NCI-H446 (cell line): Measurements from ENCODE around the gene SMIM32.

Source experiments
- DNase-seq, 2 experiments: peaks; one replicate each; lab custom pipeline; 2025; lab: John Stamatoyannopoulos, UW

Gene SMIM32

DNA sequence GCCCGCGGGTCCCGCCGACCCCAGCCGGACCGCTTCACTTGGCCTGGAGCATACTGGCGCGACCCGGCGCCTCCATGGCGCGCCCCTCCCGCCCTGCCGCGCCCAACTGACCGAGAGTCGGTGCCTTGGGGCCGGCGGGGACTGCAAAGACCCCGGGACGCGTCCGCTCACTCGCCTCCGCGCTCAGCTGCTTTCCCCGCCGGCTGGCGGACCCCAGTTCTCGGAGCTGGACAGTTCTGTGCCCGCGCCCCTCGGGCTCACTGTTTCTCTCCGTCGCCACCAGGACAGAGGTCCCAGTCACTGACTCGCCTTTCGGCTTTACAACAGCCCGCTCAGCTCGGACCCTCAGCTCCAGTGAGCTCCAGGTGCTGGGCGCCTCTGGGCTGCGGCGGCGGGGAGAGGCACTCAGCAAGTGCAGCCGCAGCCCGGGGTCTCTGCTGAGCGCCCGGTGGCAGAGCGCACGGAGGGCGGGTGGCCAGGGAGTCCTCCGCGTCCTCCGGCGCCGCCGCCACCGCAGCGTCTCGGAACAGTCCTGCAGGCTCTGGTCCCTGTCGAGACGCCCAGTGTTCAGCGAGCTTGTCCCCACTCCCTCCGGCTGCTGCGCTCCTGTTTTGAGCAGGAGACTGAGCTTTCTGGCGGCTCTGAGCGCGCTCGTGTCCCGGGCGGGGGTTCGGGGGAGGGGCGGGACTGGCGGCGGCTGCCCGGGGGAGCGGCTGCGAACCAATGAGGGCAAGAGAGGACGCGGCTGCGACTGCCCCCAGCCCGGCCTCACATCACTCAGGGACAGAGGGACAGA lies at the start of gene SMIM32:
Gene SMIM32, minus strand, starts transcription at position 637 of the 796 bp plus-strand sequence. CDS start 638 bp downstream, outside the sequence.
- no peak for DNase-seq

DNA sequence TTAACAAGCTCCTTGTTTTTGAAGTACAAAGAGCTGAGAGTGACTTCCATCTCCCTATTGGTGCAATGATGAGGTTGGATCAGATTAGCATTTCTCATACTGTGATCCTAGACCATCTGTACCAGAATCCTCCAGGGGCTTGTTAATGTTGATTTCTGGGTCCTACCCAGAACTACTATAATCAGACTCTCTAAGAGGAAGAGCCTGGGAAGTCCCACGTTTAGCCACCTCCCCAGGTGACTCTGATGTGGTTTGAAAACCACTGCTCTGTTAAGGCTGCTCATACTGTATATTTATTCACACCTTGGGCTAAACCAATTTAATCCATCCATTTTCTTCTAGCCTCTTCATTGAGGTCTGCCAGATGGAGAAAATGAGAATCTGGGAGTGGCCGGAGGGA lies 49.6 kb upstream of the SMIM32 start:
- no peak for DNase-seq

DNA sequence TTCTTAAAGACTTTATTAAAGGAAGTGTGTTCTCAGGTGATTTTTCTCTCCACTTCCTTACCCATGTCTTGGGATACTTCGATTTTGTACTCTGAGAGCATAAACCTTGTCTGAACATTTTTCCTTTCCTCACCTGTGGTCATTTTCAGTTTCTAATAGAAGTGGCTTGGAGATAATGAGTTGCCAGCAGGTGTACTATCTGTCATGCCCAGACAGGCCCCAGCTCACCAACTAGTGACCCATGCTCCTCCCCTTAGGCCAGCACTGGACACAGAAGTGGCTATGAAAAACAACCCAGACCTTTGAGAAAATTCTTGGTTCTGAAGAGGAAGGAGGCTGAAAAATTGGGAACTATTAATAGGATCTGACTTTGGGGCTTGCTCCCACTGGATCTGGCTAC lies 49.2 kb upstream of the SMIM32 start:
- no peak for DNase-seq

DNA sequence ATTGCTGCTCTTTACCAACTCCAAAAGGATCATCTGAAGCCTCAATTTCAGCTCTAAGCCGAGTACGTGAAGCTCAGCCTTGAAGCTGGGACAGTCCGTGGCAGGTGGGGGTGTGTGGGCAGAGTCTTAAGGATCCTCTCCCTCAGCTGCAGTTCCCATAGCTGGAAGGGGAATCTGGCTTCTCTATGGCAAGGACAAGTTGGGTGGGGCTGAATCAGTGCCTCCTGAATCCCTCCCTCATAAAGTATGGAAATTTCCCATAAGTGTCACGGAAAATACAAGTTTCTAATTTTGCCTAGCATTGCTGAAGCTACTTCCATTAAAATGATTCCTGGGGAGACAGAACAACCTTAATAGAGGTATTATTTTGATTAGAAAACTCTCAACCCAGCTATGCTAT lies 47.9 kb upstream of the SMIM32 start:
- no peak for DNase-seq

DNA sequence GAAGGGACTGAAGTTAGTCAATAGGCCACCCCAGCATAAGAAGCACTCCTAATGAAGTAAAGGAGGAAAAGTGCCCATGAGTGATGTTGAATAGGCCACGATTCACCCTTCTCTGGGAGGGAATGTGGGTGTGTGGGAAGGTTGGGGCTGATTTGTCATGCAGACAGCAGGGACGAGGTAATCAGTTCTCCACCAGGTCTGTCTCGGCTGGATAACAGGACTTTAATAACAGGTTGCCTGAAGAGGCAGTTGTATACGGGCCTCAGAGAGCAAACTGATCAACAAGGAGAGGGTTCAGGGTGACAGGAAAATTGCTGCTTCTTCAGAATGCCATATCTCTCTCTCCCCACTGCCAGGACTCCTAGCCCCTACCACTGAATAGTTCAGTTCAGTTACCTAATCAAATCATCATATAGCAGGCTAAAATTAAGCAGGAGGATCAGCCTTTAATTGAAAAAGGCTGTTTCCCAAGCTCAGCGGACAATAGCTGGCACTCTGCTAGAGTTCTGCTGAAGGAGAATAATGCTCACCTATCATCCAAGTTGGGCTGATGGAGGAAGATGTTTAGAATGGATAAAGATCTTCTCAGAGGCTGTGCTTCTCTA lies 43.6 kb upstream of the SMIM32 start:
- no peak for DNase-seq

DNA sequence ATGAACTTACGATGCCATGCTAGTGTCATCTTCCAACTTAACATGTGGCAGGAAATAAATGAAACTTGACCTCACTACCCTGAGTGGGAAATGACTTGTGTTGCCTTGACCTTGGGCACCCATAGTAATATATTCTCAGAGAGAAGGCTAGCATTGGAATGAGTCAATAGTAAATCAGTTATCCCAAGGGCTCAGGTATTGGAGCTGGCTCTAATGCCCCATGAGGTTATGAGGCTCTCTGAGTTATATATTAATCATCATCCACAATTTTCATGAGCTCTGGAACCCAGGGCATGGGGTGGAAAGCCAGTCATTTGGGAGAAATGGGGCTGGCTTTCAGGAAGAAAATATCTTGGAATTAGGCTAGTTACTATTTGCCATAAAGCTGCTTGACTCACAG lies 42.4 kb upstream of the SMIM32 start:
- DNase-seq = no peak

DNA sequence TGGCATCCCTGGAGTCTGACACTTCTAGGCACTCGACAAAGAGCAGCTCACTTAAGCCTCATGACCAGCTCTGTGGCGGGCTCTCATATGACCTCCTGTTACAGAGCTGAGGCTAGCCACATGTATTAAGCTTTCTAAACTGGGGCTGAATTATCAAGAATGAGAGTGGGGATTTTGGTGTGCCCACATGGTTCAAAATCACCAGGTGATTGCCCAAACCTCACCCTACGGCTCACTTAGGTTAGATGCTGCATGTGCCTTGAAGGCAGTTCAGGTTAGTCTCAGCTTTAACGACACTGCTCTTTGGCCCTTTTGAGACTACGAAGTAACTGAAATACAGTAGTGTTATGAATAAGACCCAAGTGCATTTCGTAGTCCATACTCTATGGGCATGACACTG lies 39.4 kb upstream of the SMIM32 start:
- DNase-seq = no peak

DNA sequence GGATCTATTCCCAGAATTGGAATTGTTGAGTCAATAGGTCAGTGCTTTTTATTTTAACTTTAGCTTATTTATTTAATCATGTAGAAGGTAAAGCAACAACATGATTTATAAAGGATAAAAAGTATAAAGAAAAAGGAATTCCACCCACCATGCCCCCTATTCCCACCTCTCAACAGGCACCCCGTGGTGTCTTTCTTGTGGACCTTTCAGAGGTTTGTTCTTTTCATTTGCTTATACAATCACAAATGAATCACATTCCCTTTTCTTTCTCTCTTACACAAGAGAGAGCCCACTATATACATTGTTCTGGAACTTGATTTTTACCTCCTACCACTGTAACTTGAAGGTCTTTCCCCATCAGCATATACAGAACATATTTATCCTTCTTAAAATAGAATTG lies 37.2 kb upstream of the SMIM32 start:
- no peak for DNase-seq

DNA sequence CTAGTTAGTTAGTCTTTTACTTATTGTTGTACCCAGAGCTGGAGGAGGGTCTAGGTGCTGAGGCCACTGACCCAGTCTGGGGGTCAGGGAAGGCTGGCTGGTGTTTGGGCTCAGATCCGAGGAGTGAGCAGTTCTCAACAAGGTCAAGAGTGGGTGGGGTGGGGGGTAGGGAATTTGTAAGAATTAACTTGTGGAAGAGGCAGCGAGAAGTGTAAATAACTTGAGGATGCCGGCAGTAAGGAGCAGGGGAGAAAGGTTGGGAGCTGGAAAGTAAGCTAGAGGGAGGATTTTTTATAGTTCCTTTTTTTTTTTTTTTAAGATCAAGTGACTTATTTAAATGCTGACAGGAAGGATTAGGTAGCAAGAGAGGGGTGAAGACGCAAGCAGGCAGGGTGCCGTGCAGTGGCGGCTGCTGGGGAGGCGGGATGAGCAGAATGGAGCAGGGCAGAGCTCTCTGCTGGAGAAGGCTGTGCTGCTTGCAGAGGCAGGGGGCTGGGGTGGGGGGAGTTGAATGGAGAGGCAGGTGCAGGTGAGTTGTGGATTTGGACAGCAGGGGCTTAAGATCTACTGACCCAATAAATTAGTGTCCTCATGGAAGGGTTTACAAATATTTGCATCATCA lies 35.3 kb upstream of the SMIM32 start:
- DNase-seq = no peak

DNA sequence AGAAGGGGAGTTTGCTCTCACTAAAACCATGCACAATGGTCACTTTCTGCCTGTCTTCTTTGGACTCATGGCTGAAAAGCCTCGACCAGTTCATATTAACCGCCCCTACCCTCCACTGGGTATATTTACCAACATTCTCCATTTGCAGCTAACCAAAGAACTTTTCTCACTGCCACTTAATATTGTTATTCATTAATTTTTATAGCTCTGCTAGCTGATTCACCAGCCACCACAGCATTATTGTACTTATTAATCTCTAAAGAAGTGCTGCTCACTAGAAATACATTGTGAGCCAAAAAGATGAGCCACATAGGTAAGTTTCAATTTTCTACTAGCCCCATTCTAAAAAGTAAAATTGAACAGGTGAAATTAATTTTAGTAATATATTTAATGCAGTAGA lies 33.4 kb upstream of the SMIM32 start:
- DNase-seq = no peak

DNA sequence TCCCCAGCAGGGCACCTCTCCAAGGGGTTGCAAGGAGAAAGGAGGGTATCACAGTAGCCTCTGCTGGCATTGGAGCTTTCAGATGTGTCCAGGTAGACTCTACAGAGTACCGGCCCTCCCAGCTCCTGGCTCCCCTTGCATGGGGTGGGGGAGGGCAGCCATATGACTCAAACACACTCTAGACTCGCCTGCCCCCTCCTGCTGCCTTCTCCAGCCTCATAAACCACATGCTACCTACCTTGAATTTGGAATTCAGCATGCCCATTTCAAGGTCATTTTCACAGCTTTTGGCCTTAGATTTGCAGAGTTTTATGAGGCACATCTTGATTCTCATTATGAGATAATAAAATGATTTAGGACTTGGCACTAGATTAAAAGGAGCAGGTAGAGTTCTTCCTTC lies 32.8 kb upstream of the SMIM32 start:
- DNase-seq = no peak

DNA sequence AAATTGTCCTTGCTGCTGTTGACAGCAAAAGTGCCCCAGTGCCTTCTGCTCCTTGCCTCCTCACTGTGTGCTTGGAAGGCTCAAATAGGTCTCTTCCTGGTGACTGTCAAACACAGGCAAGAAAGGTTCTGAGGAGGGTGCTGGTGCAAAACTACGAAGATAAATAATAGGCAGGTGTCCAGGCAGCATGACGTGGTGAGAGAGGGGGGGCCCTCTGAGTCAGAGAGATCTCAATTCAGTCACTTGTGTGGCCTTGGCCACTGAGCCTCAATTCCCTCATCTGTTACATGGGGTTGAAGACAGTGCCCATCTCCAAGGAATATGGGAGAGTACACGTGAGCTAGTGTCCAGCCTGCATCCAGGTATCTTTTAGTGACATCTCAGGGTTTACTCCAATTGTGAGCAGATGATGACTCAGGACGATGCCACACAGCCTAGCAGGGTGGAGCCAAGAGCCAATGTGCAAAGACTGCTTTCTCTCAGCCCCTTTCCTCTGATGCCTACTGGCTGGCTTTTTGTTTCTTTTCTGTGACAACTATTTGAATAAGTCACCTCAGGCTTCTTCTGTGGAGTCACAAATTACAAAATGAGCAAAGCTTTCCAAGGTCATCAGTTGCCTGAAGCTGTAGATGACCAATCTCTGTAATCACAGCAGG lies 29.7 kb upstream of the SMIM32 start:
- DNase-seq = no peak

DNA sequence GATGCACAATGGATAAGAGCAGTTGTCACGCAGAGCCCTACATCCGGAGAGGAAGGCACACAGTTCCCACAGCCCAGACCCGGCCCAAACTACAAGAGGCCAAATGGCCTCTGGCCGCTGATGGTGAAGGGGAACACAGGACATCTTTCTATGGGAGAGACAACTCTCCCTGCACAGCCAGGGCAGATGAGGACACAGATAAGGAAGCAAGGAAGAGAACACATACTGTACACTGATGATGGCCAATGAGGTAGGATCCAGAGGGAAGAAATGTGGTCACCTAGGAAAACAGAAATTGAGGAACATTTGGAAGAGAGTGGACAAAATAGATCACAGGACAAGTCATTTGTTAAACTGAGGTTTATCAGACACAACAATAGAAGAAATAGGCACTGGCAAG lies 28.4 kb upstream of the SMIM32 start:
- DNase-seq = no peak

DNA sequence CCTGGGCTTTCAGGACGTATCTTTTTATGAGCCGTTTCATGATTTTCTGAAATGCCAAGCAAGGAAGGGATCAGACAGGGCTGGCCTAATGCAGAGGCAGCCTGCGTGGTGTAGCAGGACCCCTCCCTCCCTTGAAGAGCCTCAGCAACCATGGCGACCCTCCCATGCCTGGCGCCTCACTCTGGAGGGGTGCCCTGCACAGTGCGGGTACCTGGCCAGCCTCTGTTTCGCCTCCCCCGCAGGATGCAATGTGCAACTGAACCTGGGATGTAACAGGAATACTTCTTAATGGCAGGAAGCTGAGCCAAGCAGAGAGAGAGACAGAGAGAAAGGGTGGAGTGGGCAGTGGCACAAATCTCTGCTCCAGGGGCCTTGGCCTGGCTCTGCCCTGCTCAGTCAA lies 23.3 kb upstream of the SMIM32 start:
- DNase-seq = no peak

DNA sequence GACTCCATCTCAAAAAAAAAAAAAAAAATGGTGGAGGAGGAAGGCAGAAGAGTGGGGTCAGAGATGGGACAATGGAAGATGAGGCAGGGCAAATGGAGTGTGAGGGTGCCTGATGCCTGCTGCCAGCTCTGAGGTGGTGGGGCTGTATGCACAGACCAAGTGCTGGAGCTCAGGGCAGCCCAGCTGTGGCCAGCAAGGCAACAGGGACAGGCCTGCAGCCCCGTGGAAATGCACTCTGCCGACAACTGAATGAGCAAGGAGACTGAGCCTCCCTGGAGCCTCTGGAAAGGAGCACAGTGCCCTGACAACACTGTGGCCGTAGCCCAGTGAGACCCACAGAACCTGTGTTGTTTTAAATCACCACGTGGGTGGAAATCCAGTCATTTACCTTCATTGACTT lies 22.9 kb upstream of the SMIM32 start:
- no peak for DNase-seq

DNA sequence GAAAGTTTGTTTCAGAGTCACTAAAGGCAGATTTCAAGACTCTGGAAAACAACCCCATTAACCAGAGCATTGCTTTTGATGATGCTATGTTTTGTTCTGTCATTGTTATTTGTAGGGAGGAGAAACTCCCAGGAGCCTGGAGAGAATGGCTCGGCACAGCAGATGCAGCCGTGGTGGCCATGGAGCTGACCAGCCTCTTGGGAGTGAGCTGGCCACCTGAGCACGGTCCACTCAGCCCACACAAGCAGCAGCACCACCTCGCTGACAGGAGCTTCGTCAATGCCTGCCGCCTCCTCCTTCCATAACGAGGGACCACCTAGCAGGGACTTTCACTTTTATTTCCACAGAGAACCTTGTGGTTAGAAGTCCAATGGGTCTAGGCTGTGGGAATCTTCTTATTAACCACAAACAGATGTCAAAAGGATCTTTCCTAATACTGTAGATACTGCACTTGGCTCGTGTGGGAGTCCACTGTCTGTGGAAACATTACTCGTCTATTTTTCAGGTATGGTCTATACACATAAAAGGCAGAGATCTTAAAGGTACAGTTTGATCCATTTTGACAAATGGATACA lies 21.0 kb upstream of the SMIM32 start:
- no peak for DNase-seq

DNA sequence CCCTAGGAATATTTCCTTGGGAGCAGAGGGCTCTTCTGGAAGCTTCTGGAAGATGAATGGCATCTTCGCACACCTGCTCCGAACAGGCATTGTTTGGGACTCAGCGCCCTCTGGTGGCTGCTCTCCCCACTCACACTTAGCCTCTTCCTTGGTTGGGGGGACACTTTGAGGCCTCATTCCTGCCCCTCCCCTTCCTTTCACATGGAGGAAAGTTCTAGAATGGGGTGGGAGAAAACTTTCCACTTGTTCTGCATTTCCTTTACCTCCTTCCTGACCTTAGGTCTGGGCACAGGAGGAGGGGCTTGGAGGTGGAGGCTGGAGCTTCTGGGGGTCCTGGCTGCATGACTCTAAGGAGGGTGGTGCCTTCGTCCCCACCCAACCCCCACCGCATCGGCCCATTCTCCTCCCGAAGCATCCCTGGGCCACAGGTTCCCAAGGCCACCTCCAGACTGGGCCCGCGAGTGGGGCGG lies 19.3 kb upstream of the SMIM32 start:
- peak in 1 of 2 experiments; percentile 34 for DNase-seq

DNA sequence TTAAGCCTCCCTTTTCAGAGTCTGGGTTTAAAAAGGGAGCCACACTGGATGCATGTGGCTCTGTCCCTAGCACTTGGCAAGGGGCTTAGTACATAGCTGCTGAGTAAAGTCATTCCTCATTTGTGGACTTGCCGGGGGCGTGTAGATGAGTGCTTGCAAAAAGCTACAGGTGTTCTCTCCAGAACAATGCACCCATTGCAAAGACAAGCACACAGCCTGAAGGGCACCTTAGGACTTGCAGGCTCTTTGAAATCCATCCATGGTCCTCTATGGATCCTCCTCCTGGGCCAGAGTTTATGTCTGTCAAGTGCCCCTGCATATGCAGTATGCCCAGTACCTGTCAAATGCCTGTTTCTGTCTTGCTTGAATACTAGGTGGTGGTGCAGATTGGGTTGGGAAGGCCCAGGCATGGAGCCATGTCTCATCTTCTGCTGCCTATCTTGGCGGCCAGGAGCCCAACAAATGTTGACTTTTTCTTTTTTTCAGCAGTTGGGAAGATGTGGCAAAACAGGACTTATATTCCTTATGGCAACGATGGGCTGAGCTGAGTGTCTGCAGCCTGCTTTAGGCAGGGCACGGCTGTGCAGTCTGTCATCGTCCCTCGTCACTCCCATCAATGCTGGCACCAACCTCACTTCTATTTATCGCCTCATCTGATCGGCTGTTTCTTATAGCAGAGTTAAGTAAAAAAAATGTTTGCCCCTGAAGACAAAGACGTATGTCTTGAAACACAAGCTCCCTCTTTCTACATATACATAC lies 18.5 kb upstream of the SMIM32 start:
- no peak for DNase-seq

DNA sequence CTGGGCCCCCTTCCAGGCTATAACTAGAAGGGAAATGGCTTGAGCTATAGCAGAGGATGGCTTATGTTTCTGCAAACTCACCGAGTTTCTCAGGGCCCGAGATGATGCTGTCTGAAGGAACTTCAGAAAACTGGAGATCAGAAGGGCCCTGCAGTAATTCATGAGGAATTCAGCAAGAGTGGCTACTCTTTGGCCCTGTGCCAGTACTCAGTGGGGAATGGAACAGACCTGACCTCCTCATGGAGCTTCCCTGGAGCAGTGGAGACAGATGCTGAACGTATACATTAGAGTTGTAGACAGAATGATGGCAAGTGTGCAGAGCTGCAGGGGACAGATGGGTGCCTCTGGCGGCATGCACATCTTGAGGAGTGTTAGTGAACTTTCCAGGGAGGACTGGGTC lies 17.3 kb upstream of the SMIM32 start:
- peak in 1 of 2 experiments; percentile 4 for DNase-seq

DNA sequence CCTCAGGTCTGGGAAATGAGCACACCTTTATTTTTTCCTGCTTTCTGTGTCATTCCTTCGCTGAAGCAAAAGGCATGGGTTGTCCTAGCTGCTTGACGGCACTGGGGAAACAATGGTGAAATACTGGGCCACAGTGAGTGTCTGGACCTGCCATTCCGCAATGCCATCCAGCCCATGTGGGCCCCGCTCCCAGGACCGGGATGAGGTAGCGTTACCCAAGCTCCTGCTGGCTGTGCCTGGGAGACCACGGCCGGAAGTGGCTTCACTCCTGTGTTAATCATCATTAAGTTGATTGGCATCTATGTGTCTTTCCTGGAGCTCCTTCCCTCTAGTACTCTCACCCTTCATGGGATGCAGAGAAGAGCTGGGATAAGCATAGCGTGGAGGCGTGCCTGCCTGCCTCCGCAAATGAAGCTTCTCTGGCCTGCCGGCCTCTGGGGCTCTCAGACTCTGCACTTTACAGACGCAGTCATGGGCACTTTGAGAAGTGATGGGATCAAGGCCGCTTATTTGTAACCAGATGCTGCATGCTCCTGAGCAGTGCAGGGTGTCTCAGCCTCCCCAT lies 16.5 kb upstream of the SMIM32 start:
- no peak for DNase-seq

DNA sequence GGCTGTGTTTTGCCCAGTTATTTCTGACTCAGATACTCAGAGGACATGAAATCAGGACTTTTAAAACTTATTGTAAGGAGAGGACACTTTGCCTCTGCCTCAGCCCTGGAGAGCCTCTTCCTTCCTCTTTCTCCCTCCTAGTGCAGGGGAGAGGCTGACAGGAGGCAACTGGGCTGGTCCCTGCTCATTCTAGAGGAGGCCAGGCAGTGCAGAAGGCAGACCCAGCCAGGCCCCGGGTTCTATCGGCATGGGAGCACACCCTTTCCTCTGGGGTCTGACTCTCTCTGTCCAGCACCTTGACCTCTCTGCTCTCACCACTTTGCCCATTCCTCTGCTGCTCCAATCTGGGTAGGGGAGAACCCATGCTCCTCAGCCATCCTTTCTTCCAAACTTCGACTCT lies 16.0 kb upstream of the SMIM32 start:
- no peak for DNase-seq
